ENCODE measurements around the gene CHRND.

DNA sequence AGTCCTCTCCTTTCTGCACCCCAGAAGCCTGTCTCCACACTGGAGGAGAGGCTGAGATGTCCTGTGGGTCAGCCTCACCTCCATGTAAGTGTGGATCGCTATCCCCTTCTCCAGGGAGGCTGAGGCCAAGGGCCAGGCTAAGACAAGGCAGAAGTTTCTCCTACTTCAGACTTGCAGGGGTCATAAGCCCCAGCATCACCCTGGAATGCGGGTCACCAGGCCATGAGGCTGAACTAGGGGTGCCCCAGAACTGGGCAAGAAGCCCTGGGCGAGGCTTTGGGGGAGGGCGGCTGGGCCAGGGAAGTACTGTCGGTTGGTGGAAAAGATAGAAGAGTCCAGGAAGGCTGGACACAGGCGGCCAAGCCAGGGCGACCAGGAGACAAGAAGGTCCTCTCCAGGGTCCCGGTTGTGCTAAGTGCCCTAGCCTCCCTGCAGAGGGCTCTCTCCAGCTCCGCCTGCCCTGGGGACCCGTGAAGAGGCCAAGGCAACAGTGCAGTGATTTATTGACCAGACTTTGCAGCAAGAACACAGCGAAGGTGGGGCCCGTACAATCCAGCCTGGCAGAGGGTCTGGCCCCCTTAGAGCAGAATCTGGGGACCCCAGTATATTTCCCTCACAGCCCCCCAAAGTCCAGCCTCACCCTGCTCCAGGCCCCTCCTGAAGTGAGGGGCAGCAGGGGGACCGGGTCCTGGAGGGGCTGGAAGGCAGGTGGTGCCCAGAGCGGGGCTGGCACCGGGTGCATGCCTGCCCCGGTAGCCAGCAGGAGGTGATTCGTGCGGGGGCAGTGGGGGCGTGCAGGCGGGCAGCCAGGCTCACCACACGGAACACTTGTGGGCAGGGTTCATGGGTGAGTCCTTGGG is 46.4 kb upstream of the CHRND start:
- TF ChIP-seq ZNF24 (tag by site-specific recombination; IDR thresholded peaks at IDR 0.05) (no peak), MZF1 (tag by site-specific recombination; IDR thresholded peaks at IDR 0.05; ENCODE audit: borderline replicate concordance) (no peak)
